Hematopoietic multipotent progenitor cell treated with erythropoietin and hydrocortisone succinate and interleukin-3 and kit ligand, for 8 days (in vitro differentiated cells): Measurements from ENCODE around the gene BTBD19.
"Not testable (repeated sequence)": the region's sequence is repeated elsewhere in the genome, so short reads cannot be mapped to it uniquely, and the experiment has no call there.

Source experiments
- DNase-seq: peaks from one replicate; pipeline ENCODE4 v3.0.0-alpha.2; 2015

BTBD19 gene

DNA sequence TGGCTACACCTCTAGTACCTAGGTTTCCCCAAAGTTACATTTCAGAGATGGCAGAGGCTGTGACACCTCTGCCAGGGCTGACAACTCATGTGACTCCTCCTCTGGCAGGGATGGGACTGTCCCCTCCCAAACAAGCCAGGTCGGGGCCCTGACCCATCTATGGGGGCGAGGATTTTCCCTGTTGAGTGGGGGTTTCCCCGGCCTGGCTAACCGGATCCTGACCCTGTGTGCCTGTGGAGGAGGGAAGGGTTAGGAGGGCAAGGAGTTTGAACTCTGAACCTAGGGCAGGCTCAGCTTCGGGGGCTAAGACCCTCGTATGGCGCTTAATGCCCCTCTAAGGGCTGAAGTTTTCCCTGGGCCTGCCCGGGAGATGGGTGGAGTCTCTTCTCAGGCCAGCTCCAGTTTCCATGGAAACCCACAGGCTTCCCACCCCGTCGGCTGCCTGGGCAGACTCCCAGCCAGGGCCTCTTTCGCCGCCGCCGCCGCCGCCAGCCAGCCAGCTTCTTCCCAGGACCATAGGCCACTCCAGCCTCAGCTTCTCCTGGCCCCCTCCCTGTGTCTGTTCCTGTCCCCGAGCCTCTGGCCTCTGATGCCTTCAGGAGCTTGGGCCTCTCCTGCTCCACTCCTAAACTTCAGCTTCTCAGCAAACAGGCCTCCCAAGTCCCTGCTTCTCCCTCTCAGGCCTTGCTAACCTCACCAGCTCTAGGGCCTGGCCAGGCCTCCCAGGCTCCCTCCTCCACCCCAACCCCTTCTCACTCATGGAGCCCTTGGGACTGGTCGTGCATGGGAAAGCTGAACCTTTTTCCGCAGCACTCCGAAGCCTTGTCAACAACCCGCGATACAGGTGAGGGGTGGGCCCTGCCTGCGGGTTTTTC, at the start of gene BTBD19:
BTBD19 (plus strand) TSS at position 461 of the 875 bp plus-strand sequence; CDS start at position 759, 298 bp downstream.
- peak; percentile 80 for DNase-seq

DNA sequence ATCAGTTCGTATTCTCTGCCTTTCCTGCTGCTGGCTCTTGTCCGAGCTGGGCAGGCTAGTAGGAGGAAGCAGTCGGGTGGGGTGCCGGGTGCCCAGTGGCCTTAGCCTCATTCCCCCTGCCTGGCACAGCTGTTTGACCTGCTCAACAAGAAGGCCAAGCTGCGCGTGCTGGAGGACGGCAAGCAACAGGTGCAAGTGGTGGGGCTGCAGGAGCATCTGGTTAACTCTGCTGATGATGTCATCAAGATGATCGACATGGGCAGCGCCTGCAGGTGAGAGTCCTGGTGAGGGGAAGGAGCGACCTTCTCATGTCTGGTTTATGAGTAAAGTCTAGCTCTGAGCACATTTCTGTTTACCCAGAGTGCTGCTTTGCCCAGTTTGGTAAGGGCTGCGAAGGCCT, 49.2 kb upstream of the BTBD19 start:
- no peak for DNase-seq

- no peak for DNase-seq
Measured at GRCh38 chr1:44760876-44761275, 47.4 kb upstream of the BTBD19 start.

DNA sequence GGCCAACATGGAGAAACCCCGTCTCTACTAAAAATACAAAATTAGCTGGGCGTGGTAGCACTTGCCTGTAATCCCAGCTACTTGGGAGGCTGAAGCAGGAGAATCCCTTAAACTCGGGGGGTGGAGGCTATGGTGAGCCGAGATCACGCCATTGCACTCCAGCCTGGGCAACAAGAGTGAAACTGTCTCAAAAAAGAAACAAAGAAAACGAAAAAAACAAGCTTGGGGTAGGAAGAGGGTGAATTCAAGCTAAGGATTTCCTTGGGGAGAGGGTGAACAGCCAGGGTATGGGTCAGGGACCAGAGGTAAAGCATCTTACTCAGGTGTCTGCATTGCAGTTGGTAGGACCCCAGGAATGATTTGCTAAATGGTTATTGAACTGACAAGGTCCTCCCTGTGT, 41.9 kb upstream of the BTBD19 start:
- DNase-seq = not testable (repeated sequence)

GRCh38 chr1:44775078-44775929, 33.0 kb upstream of the BTBD19 start, which contains the start of gene RPS8:
RPS8 (plus strand) TSS chr1:44775540; CDS start chr1:44775597, 57 bp downstream.
- DNase-seq = peak; percentile 97

GRCh38 chr1:44775930-44776729, 32.2 kb upstream of the BTBD19 start:
- DNase-seq = no peak

DNA sequence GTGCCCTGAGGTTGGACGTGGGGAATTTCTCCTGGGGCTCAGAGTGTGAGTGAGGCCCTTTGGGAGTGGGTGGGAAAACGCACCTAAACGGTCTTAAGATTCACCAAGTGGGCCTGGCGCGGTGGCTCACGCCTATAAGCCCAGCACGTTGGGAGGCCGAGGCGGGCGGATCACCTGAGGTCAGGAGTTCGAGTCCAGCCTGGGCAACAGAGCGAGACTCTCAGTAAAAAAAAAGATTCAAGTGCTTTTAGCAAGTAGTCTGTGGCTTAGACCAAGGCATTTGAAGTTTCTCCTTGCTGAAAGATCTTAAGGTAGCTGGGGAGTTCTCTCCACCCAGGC, 31.6 kb upstream of the BTBD19 start:
- no peak for DNase-seq

- no peak for DNase-seq
Measured at GRCh38 chr1:44777547-44777946, 30.8 kb upstream of the BTBD19 start.

- DNase-seq = no peak
Measured at GRCh38 chr1:44777969-44778635, 30.2 kb upstream of the BTBD19 start.

DNA sequence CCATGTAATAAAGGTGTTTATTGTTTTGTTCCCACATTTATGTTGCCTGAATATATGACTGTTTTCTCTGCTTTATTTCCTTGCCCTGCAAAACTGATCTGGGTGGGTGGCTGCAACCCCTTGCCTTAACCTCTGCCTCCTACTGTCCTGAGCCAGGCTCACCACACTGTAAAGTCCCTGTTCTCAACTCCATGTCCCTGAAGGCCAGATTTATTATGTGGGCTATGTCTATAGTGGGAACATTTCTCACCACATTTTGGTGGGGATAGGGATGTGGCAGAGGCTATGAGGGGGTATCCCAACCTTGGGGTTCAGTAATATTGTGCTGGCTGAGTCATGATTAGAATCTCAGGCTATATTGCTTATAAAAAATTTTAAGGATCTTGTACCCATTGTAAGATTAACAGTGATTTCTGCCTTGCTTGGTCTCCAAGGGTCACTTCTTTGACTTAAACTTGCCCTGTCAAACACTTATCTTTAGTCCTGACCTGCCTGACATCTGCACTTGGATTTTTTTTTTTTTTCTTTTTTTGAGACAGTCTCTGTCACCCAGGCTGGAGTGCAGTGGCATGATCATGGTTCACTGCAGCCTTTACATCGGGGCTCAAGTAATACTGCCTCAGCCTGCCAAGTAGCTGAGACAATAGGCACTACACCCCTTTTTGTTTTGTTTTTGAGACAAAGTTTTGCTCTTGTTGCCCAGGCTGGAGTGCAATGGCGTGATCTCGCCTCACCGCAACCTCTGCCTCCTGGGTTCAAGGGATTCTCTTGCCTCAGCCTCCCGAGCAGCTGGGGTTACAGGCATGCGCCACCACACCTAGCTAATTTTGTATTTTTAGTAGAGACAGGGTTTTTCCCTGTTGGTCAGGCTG, 29.4 kb upstream of the BTBD19 start:
- no peak for DNase-seq

DNA sequence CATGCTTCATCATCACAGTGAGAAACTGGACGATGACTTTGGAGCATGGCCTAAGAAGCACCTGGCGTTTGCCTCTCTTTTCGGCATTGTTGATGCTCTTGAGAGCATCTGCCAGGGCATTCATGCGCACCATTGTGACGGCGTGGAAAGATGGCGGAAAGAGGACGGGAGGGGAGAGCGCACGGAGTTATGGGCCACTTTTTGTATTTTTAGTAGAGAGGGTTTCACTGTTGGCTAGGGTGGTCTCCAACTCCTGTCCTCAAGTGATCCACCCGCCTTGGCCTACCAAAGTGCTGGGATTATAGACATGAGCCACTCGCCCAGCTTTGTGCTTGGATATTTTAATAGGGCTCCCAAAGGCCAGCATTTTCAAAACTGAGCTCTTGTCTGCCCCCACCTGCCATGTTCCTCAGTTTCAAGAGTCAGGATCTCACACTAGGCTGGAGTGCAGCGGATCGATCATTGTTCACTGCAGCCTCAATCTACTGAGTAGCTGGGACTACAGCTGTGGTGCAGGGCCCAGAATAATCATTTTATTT, 27.7 kb upstream of the BTBD19 start:
- no peak for DNase-seq

DNA sequence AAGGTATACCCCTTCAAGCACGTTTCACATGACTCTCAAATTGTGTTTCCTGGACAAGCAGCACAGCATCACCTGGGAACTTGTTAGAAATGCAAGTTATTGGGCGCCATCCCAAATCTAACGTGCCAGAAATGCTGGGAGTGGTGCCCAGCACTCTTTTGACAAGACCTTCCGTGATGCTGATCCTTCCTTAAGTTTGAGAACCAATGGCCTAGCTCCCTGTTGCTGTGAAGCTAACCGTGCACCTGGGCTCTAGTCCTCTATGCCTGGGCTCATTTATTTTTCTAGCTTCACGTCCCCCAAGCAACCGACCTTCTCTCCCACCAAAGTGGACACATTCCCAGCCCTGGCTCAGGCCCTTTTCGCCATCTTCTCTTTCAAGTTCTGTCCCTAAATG, 24.6 kb upstream of the BTBD19 start:
- peak; percentile 36 for DNase-seq

DNA sequence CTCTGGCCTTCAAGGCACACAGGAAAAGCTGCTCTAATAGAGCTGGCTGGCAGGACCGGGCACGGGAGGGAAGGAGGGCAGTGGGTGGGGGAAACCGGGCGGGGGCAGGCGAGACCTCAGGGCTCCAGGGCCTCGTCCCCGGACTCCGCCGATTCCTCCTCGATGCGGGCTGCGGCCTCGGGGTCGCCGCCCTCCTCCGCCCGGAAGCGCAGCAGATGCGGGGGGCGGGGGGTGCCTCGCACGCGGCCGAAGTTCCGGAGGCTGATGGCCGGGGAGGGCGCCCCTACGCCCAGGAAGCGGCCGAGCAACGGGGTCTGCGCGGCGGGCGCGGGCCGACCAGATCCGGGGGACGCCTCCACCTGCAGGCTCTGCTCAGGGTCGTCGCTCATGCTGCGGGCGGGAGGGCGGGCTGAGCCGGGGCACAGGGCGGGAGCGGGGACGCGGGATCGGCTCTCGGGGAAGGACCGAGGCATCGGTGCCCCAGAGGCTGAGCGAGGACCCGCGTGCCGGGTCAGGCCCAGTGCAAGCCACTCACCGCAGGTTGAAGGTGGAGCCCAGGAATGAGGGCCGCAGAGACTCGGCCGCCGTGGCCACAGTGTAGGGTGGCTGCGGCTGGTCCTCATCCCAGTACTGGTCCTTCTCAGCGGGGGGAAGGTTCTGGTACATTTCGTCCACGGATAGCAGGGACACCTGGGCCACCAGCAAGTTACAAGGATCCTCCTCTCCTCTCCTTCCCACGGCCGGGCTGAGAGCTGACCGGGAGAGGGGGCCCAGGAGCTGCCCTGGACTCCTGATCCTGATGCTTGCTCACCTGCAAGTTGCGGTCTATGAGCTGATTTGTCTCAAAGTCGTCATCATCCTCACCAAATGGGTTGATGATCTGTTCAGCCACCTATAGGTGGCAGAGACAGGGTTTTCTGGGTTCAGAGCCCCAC, 24.0 kb upstream of the BTBD19 start:
- DNase-seq = peak; percentile 24

DNA sequence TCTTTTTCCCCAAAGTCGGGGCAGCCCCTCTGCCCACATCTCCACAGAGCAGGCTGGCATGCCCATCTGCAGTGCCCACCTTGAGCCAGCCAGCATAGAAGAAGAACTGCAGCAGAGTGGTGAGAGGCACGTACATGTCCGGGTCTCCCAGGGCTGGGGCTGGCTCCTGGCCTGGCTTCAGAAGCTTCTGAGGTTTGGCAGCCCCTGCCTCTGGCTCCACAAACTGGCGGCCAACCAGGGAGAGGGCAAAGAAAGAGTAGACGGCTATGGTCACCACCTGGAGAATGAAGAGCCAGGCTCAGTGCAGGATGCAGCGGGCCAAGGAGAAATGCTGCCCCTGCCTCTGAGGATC, 23.3 kb upstream of the BTBD19 start:
- no peak for DNase-seq

- no peak for DNase-seq
Measured at GRCh38 chr1:44785501-44786137, 22.7 kb upstream of the BTBD19 start.

DNA sequence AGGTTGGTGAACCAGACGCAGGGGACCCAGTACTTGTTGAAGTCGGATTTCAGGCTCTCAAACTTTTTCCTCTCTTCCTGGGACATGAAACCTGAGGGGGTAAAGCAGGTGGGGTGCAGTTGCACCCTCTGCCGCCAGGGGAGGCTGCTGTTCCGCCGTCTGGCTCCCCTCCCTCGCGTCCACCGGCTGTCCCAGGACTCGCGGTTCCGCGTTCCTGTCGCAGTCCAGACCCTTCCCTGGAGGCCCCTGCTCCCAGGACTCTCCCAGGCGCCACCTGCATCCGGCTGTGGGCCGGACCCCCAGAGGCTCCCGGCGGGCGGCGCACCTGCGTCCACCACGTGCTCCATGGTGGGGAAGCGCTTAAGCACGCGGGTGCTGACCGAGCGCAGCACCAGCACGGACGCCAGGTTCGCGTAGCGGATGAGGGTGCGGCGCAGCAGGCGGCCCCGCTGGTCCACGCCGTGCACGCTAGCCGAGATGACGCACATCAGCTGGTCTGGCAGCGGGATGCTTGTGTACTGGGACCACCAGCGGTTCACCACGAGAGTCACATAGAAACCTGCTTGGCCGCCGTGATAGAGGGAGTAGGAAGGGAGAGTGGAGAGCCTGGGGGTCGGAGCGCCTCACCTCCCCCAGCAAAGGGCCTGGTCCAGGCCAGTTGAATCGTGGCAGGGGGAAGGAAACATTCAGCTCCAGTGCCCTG, 22.0 kb upstream of the BTBD19 start:
- peak; percentile 77 for DNase-seq

DNA sequence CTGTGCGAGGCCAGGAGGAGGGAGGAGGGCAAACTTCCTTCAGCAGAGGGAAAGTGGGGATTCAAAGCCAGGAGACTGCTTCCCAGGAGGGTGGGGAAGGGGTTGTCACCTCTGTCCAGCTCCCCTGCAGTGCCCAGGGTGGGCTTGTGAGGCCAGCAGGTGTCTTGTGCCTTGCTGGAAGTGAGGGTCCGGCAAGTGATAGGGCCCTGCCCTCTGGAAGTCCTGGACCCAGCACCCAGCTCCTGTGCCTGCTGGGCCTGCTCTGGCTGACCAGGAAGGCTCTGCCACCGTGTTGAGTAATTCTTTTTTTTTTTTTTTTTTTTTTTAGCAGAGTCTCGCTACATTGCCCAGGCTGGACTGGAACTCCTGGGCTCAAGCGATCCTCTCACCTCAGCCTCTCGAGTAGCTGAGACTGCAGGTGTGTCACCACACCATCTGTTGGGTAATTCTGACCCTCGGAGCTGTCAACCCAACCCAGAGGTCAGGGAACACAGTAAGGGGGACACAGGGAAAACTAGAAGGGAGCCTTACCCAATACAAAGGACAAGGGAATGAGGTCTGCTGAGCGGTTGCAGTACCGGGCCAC, 21.4 kb upstream of the BTBD19 start:
- no peak for DNase-seq

DNA sequence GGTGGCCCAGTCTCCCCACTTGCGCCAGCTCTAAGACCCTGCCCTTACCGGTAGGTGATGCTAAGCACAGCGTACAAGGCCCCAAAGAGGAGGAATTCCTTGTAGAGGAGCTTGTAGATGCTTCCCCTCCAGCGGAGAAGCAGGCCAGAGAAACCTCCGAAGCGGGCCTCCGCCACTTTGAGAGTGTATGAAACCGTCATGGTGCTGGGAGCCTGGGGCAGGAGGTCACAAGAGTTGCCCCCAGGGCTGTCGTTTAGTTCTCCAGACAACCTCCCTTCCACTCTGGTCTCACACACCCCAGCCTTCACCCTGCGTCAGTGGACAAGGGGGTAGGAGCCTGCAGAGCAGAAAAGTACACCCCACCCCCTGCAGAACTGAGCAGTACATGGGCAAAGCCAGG, 20.8 kb upstream of the BTBD19 start:
- no peak for DNase-seq
